HCT116 (cell line): Measurements from ENCODE around the gene TTC36. TPM values are rescaled to one million over a fixed set of nuclear protein-coding genes. Genes with fewer than 3 reads are reported as not detected.

Source experiments
- ATAC-seq: fragments of 200-7000 bp; cut with Tn5 transposase; 2 replicates; pipeline ENCODE4 v1.9.1; 2020; ENCODE audit warnings: mild to moderate bottlenecking, moderate library complexity
- BruUV-seq: library from RNA; stranded (reverse); fragments of 400-500 nt; replicated peaks from 2 replicates; lab custom pipeline; 2021; lab: Mats Ljungman, UMichigan
- CTCF ChIA-PET: fragments of 300-600 bp; sonication (Branson Sonifier 250); formaldehyde crosslinking; loops from one replicate; lab custom pipeline; 2021; ENCODE audit warnings: antibody characterized with exemption; lab: Charles Lee
- POLR2A ChIA-PET: fragments of 300-600, 350-600 bp; sonication (Branson Sonifier 250); formaldehyde crosslinking; loops from one replicate; lab custom pipeline; 2021; ENCODE audit warnings: antibody characterized with exemption; lab: Charles Lee
- RAD21 ChIA-PET, 2 experiments: fragments of 300-600 bp; sonication (Branson Sonifier 250); formaldehyde crosslinking; loops; one replicate each; lab custom pipeline; 2023; ENCODE audit warnings: low total read pairs in 2 of 2; ENCODE audit not compliant: uncharacterized antibody in 2 of 2, unreplicated experiment in 2 of 2, low non-redundant PET in 1 of 2; lab: Charles Lee
- DNase-seq: peaks from one replicate; pipeline ENCODE4 v3.0.0-alpha.2; 2010; ENCODE audit warnings: low read depth, low spot score
- H2AFZ ChIP-seq: fragments of 200-600 bp; shearing (Covaris generic), sonication (generic); 2 replicates; pipeline ENCODE4 v1.6.1; 2017; ENCODE audit warnings: low read depth, mixed run types, mixed read lengths, antibody characterized with exemption, low read length; ENCODE audit not compliant: poor library complexity, severe bottlenecking
- H3K27ac ChIP-seq: 2 replicates; pipeline ENCODE4 v1.5.1; 2012; ENCODE audit warnings: low read depth, low read length
- H3K27me3 ChIP-seq: fragments of 200-600 bp; sonication (generic); 2 replicates; pipeline ENCODE4 v1.6.1; 2016; ENCODE audit warnings: mixed run types, low read length, mixed read lengths; ENCODE audit not compliant: insufficient read depth
- H3K36me3 ChIP-seq, 2 experiments: fragments of 200-500 bp in 1 of 2; fragments of 200-600 bp in 1 of 2; sonication (Bioruptor generic) in 1 of 2; sonication (generic) in 1 of 2; 2 replicates each; pipeline versions ENCODE4 v1.5.1 to v1.6.1; 2014 to 2016; ENCODE audit warnings: low read length in 2 of 2, inconsistent platforms in 1 of 2, mixed read lengths in 1 of 2, mixed run types in 1 of 2; ENCODE audit not compliant: insufficient read depth in 2 of 2, control insufficient read depth in 1 of 2
- H3K4me1 ChIP-seq, 2 experiments: fragments of 200-600 bp in 1 of 2; sonication (generic) in 1 of 2; 2 replicates each; pipeline versions ENCODE4 v1.5.1 to v1.6.1; 2012 to 2017; ENCODE audit warnings: low read length in 2 of 2, inconsistent platforms in 1 of 2, mild to moderate bottlenecking in 1 of 2, mixed read lengths in 1 of 2, mixed run types in 1 of 2, moderate library complexity in 1 of 2; ENCODE audit not compliant: insufficient read depth in 2 of 2, control insufficient read depth in 1 of 2
- H3K4me2 ChIP-seq: fragments of 200-600 bp; sonication (generic); 2 replicates; pipeline ENCODE4 v1.6.1; 2017; ENCODE audit warnings: mixed run types, low read length, mixed read lengths
- H3K4me3 ChIP-seq, 2 experiments: fragments of 200-600 bp in 1 of 2; sonication (generic) in 1 of 2; replicated peaks in 1 of 2; 2 replicates each; pipeline ENCODE4 v1.5.1; 2011 to 2016; ENCODE audit warnings: low read length in 2 of 2, control low read depth in 1 of 2, low read depth in 1 of 2, mild to moderate bottlenecking in 1 of 2, mixed read lengths in 1 of 2, mixed run types in 1 of 2
- H3K79me2 ChIP-seq: fragments of 200-600 bp; sonication (generic); 2 replicates; pipeline ENCODE4 v1.6.1; 2017; ENCODE audit warnings: mild to moderate bottlenecking, mixed run types, low read length, moderate library complexity, mixed read lengths; ENCODE audit not compliant: insufficient read depth
- H3K9ac ChIP-seq: fragments of 200-600 bp; sonication (generic); 2 replicates; pipeline ENCODE4 v1.6.1; 2016; ENCODE audit warnings: low read length, mixed read lengths
- H3K9me2 ChIP-seq: fragments of 200-600 bp; sonication (generic), shearing (Covaris generic); 2 replicates; pipeline ENCODE4 v1.6.1; 2017; ENCODE audit warnings: mixed run types, mild to moderate bottlenecking, moderate library complexity; ENCODE audit not compliant: insufficient read depth
- H3K9me3 ChIP-seq, 2 experiments: fragments of 200-500 bp in 1 of 2; fragments of 200-600 bp in 1 of 2; sonication (Bioruptor generic) in 1 of 2; sonication (generic) in 1 of 2; 2 replicates each; pipeline ENCODE4 v1.6.1; 2014 to 2017; ENCODE audit warnings: low read length in 2 of 2, mixed read lengths in 2 of 2, inconsistent platforms in 1 of 2, low read depth in 1 of 2, mild to moderate bottlenecking in 1 of 2, mixed run types in 1 of 2, moderate library complexity in 1 of 2; ENCODE audit not compliant: control insufficient read depth in 1 of 2, insufficient read depth in 1 of 2
- H4K20me1 ChIP-seq: fragments of 200-600 bp; sonication (generic), shearing (Covaris generic); 2 replicates; pipeline ENCODE4 v1.6.1; 2017; ENCODE audit warnings: mixed run types, mild to moderate bottlenecking, moderate library complexity; ENCODE audit not compliant: insufficient read depth
- CBX3 ChIP-seq: IDR thresholded peaks from 2 replicates; pipeline ENCODE4 v1.6.1; 2012; ENCODE audit warnings: low read depth
- EGR1 ChIP-seq: IDR thresholded peaks from 2 replicates; pipeline ENCODE4 v1.6.1; 2012; ENCODE audit warnings: low read depth
- EZH2 ChIP-seq: fragments of 200-600 bp; sonication (generic); IDR thresholded peaks from 2 replicates; pipeline ENCODE4 v1.6.1; 2017; ENCODE audit warnings: antibody characterized with exemption, mixed run types
- FOSL1 ChIP-seq: IDR thresholded peaks from 2 replicates; pipeline ENCODE4 v1.6.1; 2012; ENCODE audit warnings: low read depth
- RAD21 ChIP-seq: IDR thresholded peaks from 2 replicates; pipeline ENCODE4 v1.6.1; 2012; ENCODE audit warnings: low read depth, mild to moderate bottlenecking
- SIN3A ChIP-seq: IDR thresholded peaks from 2 replicates; pipeline ENCODE4 v1.6.1; 2012; ENCODE audit warnings: low read depth
- SRF ChIP-seq: IDR thresholded peaks from 2 replicates; pipeline ENCODE4 v1.6.1; 2012; ENCODE audit warnings: low read depth
- ZNF274 ChIP-seq: fragments of 200-500 bp; sonication (Bioruptor generic); IDR thresholded peaks from 2 replicates; pipeline ENCODE4 v1.6.1; 2014; ENCODE audit warnings: mild to moderate bottlenecking, low read depth, low read length, inconsistent platforms
- intact Hi-C: fragments of 100-400 bp; cut with micrococcal nuclease; formaldehyde crosslinking; loops from 2 replicates; pipeline ENCODE4 v1.10.0; 2022
- total RNA-seq: library from RNA; stranded (reverse); gene quantifications from one replicate; pipeline ENCODE4 v1.2.1, GENCODE V29; 2021; ENCODE audit not compliant: unreplicated experiment
- TF ChIP-seq, protein P1 (sequence below), 3 experiments: fragments of 200-600 bp in 1 of 3; sonication (generic) in 1 of 3; IDR thresholded peaks in 2 of 3; conservative IDR thresholded peaks in 1 of 3; 2 replicates each; pipeline ENCODE4 v1.5.1; 2012 to 2017; ENCODE audit warnings: low read depth in 2 of 3, low read length in 2 of 3, antibody characterized with exemption in 1 of 3, borderline replicate concordance in 1 of 3, control low read depth in 1 of 3, mild to moderate bottlenecking in 1 of 3, mixed read lengths in 1 of 3, mixed run types in 1 of 3, moderate library complexity in 1 of 3; ENCODE audit not compliant: insufficient read depth in 1 of 3
- TF ChIP-seq, protein P2 (sequence below): IDR thresholded peaks from 2 replicates; pipeline ENCODE4 v1.6.1; 2012

TTC36 gene
- total RNA-seq, 1 experiment from 2014 or later, result 0.47 TPM

DNA sequence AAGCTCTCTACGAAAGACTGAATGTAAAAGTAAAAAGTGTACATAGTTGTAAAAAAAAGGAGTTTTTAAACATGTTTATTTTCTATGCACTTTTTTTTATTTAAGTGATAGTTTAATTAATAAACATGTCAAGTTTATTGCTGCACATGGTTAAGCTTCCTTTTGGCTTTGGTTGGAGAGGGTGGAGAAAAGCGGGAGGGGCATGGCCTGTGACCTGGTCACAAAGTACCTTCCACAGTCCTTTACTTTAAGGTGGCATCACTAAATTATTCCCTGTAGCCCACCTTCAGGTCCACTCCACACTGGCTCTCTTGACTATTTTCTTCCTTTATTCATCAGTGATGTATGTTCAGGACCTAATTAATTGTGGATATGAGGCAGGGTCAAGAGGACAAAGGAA lies 586 bp upstream of the TTC36 start:
- no TSS peak for BruUV-seq
- H3K9ac ChIP-seq, result no peak overlapping the region
- H3K4me1 ChIP-seq, result peaks cover 7 to 18% of the 10 kb centered on the region in 2 experiments
- no peak overlapping the region for H2AFZ ChIP-seq
- ChIA-PET RAD21 (no interaction called here), CTCF (no interaction called here)
- intact Hi-C loops, result no loop called here
- no peak for ATAC-seq
- H4K20me1 ChIP-seq, result no peaks in the 10 kb centered on the region
- H3K79me2 ChIP-seq, result no peaks in the 10 kb centered on the region
- H3K27me3 ChIP-seq, result no peaks in the 10 kb centered on the region
- H3K4me3 ChIP-seq, result no peak overlapping the region
- no peaks in the 10 kb centered on the region for H3K9me3 ChIP-seq
- no peak overlapping the region for H3K27ac ChIP-seq
- TF ChIP-seq, protein P1, sequence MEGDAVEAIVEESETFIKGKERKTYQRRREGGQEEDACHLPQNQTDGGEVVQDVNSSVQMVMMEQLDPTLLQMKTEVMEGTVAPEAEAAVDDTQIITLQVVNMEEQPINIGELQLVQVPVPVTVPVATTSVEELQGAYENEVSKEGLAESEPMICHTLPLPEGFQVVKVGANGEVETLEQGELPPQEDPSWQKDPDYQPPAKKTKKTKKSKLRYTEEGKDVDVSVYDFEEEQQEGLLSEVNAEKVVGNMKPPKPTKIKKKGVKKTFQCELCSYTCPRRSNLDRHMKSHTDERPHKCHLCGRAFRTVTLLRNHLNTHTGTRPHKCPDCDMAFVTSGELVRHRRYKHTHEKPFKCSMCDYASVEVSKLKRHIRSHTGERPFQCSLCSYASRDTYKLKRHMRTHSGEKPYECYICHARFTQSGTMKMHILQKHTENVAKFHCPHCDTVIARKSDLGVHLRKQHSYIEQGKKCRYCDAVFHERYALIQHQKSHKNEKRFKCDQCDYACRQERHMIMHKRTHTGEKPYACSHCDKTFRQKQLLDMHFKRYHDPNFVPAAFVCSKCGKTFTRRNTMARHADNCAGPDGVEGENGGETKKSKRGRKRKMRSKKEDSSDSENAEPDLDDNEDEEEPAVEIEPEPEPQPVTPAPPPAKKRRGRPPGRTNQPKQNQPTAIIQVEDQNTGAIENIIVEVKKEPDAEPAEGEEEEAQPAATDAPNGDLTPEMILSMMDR (IDR thresholded peaks at IDR 0.05 in 2 of 3, conservative IDR thresholded peaks at IDR 0.05 in 1 of 3; ENCODE audit: borderline replicate concordance in 1 of 3, insufficient read depth in 1 of 3, low read depth in 2 of 3, low read length in 2 of 3), result no peak
- no peak for TF ChIP-seq FOSL1
- TF ChIP-seq CBX3, result no peak
- TF ChIP-seq SIN3A, result no peak
- TF ChIP-seq SRF, result no peak
- TF ChIP-seq ZNF274, result no peak
- no peak for TF ChIP-seq EGR1
- no peak for TF ChIP-seq RAD21
- TF ChIP-seq, protein P2, sequence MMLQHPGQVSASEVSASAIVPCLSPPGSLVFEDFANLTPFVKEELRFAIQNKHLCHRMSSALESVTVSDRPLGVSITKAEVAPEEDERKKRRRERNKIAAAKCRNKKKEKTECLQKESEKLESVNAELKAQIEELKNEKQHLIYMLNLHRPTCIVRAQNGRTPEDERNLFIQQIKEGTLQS, result no peak
- no peak for TF ChIP-seq EZH2
- TF ChIP-seq, all 23 proteins: peak for 0
- POLR2A ChIA-PET, result no interaction called here
- Histone ChIP-seq H3K4me2 (no peak overlapping the region), H3K9me2 (no peaks in the 10 kb centered on the region), H3K36me3 (peaks cover 0 to 17% of the 10 kb centered on the region in 2 experiments; a peak in 3 of 4 replicates)
- DNase-seq, result no peak
